HG02981 (cell line): Measurements from ENCODE around the gene YPEL3.
"Not testable (repeated sequence)": the region's sequence is repeated elsewhere in the genome, so short reads cannot be mapped to it uniquely, and the experiment has no call there.

Source experiments
- ATAC-seq: cut with Tn5 transposase; IDR thresholded peaks from one replicate; pipeline ENCODE4 v1.9.1; 2021; ENCODE audit warnings: mild to moderate bottlenecking, moderate library complexity; ENCODE audit not compliant: unreplicated experiment

Gene YPEL3

DNA sequence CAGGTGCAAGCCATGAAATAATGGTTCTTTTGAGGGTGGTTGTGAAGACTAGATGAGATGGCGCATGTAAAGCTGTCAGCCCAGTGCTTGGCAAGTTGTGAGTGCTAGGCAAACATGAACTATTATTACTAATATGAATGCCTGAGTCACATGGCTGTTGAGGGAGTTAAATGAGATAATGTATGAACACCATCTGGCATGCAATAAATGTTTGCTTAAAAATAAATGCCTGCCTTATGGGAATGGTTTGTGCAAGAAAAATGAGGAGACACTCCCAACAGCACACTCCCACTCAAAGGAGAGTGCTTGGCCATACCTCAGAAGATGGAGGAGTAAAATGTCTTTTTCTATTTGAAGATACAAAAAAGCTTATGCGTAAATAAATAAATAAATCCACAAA, 23.4 kb upstream of the YPEL3 start:
- no peak for ATAC-seq

DNA sequence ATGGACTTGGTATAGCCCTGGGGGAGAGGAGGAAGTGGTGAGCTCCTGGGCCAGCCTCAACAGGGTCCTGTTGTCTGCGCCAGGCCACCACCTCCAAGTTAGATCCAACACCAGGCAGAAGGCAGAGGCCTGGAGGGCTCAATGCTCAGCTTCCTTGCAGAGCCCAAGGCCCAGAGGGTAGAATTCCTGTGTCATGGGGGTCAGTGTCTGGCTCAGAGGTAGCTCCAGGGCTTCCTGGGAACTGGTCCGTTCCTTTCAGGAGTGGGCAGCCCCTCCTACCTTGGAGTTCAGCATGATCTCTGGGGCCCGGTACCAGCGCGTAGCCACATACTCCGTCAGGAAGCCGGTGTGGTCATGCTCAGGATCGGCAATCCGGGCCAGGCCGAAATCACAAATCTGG, 21.8 kb upstream of the YPEL3 start:
- no peak for ATAC-seq

DNA sequence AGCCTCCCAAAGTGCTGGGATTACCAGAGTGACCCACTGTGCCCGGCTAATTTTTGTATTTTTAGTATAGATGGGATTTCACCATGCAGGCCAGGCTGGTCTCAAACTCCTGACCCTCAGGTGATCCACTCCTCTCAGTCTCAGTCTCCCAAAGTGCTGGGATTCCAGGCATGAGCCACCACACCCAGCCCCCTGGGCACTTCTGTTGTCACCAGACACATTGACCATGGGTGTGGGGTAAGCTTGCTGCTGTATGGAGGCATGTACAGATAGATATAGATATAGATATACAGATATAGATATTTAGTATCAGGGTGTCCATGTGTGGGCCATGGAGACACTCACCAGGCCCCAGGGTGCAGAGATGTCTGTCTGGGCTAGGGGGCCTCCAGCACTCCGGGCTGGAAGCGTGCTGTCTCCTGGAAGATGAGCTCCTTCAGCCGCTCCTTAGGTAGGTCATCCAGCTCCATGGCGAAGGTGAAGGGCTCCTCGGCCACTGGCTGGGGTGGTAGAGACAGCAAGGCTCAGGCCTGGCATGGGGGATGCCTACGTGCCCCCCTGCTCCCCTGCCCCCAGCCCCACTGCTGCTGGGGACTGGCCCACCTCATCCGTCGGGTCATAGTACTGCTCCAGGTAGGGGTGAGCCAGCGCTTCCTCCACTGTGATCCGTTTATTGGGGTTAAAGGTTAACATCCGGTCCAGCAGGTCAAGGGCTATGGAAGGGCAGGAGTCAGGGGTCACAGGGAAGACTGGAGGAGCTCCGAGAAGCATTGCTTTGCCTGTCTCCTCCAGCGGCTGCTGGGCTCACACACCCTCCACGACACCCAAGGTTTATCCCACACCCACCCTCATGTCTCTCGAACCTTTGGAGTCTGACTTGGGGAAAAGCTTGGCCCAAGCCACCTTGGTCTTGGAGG, 20.5 kb upstream of the YPEL3 start:
- no peak for ATAC-seq

DNA sequence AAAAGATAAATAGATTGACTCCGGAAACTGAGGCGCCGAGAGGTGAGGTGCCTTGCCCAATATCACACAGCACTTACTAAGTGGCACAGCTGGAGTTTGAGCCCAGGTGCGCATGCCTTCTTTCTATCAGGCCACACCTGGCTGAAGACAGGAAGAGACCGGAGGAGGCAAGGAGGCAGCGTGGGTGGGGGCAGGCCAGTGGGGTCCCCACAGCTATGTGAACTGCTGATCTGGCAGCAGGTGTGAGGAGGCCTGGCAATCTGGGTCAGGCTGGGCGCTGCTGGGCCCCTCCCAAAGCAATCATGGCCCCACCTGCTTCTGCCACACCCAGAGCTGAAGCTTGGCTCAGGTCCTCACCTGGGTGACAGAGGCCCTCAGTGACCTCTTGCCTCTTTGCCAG, 19.2 kb upstream of the YPEL3 start:
- ATAC-seq, result no peak

DNA sequence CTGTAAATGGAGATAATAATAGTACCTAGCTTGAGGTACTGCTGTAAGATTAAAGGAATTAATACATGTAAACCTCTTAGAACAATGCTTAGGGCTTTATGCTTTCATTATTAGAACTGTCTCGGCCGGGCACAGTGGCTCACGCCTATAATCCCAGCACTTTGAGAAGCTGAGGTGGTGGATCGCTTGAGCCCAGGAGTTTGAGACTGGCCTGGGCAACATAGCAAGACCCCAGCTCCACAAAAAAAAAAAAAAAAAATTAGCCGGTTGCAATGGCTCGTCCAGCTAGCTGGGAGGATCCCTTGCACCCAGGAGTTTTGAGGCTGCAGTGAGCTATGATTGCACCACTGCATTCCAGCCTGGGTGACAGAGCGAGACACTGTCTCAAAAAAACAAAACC, 18.8 kb upstream of the YPEL3 start:
- ATAC-seq, result not testable (repeated sequence)

DNA sequence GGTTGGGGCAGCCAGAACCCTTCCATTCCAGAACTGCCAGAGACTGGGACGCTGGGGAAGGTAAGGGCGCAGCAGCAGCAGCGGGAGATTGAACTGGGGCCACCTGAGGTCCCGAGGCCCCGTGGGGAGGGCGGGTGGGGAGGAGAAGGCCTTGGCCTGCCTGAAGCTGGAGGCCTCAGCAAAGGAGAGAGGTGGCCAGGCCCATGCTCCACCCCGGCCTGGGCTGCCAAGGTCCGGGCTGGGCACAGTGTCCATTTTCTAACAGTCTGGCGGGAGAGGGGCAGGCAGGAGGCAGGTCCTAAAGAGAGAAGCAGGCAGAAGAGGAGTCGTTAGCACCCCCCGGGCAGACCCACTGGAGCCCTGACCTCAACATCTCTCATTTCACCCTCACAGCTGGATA, 18.4 kb upstream of the YPEL3 start:
- no peak for ATAC-seq

DNA sequence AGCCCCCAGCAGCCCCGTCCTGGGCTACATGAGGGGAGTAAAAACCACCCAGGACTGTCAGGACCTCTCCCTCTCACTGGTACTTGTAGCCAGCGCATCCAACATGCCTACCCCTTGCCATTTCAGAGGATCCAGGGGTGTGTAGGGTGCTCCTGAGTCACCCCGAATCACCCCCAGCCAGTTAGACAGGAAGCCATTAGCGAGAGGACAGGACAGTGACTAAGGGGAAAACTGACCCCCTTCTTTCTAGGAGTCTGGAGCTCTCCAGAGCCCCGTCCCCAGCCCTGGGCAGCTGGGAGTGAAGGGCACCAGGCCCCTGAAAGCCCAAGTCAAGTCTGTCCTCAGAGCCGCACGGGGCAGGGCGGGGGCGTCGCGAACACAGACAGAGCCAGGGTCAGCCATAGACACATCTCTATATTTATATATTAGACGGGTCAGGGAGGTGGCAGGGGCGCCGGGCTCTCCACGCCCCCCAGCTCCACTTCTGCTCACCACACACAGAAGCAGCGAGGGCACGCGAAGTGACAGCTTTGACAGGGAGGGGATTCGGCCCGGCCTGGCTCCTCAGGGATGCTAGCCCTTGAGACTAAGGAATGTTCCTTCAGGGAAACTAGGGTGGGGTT, 17.8 kb upstream of the YPEL3 start:
- ATAC-seq, result no peak

DNA sequence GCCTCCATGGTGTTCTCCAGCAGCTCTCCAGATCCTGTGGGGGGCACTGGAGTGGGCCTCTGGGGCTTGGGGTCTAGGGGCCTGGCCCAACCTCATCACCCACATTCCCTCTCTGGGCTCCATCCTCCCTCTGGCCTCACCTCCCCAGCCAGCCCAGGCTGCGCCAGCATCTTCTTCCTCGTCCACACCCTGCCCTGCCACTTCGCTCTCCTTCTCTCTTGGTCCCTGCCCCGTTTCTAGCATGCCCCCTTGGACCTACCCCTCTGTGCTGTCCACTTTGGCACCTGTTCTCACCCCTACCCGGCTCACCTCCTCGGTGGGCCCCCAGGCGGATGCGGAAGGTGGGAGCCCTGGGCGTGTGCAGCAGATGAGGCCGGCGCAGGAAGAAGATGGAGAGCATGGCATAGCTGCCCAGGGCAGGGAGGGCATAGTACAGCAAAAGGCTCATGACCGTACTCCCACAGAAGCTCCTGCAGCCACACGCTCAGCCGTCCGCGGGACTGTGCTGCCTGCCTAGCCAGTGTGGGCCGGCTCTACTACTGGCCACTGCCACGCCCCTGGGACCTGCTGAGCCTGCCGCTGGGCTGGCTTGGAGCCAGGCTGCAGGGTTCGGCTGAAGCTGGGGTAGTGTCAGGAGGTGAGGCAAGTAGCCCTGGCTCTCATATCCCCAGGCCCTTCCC, 17.2 kb upstream of the YPEL3 start, which contains the start of gene GDPD3:
Gene GDPD3 (minus strand): TSS at position 507 of the 680 bp plus-strand sequence. CDS start 59 bp downstream, at position 448.
- ATAC-seq, result no peak

DNA sequence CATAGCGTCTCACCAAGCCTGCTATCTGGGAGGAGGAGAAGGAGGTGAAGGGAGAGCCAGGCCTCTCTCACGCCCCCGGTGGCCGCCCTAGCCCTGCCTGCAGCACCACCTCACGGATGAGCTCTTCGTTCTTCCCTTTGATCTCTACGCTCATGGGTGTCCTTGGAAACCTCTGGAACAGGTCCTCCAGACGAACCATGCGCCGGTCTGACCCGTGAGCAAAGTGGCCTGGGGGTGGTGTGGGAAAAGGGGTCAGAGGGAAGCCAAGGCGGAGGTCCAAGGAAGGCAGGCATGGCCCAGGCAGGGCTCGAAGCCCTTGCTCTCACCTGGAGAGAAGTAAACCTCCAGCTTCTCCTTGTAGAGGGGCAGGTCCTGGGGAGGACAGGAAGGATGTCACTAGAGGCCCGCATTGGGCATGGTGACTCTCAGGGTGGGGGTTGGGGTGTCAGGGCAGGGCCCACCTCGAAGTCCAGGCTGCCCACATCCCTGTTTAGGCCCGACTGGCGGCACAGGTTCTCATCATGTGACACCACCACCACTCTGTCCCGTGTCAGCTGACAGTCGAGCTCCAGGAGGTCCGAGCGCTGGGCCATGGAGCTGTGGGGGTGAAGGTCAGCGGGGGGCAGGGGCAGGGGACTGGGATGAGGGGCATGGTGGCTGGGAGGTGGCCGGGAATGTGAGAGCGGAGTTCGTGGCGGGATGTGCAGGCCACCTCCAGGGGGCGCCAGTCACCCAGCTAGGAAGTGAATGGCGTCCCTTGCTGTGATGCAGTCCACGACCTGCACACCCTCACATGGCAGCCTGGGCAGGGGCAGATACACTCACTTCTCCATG, 16.4 kb upstream of the YPEL3 start:
- no peak for ATAC-seq

DNA sequence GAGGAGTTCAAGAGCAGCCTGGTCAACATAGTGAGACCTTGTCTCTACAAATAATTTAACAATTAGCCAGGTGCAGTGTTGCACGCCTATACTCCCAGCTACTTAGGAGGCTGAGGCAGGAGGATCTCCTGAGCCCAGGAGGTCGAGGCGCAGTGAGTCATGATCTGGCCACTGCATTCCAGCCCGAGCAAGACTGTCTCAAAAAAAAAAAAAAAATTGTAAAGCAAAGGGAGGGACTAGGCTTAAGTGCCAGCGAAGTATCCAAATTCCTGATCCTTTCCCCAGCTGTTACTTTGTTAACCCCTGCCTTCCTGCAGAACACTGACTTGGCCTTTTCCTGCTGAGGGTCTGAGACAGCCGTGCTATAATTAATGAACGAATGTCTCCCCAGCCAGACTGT, 14.6 kb upstream of the YPEL3 start:
- ATAC-seq, result no peak

DNA sequence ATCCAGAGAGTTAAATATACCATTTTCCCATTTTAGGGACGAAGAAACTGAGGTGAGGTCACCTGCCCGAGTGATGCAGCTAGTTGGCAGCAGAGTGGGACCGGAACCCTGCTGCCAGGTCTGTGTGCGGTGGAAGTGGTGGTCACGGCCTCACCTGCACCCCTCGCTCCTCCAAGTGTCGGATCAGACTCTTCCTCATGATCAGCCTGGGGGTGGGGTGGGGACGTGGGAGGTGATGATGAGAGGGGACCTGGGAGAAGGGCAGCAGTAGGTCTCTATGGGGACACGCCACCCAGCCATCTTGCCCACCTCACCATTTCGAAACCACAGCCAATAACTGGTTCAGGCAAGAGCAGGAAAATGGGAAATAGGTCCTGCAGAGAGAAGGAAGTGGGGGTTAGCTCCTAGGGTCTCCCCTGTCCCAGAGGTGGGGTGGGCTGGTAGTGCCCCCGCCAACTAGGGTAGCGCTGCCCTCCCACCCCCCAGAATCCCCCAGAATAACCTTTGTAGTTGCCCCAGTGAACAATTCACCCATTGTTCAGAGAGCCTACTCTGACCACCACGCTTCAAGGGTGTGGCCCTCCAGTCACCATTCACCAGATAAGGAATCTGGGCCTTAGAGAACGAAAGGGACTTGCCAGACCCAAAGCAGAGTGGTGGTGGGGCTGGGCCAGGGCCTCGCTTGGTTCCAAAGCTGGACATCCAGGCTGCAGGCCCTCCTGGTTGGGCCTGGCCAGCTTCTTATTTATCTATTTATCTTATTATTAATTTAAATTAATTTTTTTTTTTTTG, 12.2 kb upstream of the YPEL3 start:
- no peak for ATAC-seq

DNA sequence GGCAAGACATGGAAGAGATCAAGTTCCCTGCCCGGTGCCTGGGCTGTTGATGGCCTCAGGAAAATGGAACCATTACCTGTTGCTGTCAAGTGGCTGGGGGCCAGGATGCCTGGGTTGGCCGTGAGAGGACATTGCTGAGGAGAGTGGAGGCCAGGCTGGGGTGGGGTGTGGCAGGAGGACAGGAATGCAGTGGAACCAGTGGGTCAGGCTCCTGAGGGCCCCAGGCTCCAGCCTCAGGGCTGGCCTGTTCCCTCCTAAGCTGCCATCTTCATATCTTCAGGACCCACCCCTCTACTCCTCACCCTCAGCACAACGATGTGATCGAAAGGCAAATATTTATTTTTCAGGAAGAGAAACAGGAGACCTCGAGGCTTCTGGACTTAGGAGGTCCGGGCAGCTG, 8.5 kb upstream of the YPEL3 start:
- no peak for ATAC-seq

DNA sequence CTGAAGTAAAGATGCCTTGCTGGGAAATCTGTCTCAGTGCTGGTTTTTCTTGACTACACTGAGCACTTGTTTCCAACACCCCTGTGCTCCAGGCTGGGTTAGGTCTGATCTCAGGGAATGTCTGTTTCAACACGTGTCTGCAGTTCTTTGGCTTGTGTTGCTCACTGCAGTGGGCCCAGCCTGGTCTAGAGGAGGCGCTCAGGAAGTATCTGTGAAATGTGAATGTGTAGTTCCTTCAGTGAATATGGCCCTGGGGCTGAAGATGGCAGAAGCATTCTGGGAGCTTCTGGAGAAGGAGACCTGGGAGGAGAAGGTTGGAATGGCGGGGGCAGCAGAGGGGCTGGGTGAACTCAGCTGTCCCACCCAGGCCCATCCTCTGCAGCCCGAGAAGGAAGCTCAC, 8.1 kb upstream of the YPEL3 start:
- ATAC-seq, result no peak

DNA sequence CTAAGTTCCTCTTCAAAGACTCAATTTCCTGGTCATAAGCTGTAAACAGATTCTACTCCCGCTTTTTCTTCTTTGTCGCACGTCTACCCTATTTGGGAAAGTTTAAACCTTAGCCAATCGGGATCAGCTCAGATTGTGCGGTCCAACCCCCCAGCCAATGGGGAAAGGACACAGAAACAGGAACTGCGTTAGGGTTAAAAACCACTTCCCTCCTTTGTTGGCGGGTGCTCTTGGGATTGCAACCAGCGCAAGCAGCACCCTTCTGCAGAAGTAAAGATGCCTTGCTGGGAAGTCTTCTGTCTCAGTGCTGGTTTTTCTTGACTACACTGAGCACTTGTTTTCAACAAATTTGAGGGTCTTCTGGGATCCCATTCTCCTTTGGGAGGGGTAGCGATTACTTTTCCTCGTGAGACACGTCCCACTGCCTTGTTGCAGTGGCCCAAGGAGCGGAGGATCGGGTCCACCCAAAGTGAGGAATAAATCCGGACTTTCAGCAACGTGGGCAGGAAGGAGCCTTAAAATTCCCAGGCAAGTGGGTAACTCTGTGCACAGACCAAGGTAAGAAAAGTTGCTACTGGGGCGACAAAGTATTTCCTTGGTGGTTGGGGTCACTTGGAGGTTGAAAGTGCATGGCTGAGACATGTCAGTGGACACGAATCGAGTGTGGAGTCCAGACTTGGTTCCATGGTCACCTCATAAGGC, 1.0 kb upstream of the YPEL3 start:
- ATAC-seq, result no peak

DNA sequence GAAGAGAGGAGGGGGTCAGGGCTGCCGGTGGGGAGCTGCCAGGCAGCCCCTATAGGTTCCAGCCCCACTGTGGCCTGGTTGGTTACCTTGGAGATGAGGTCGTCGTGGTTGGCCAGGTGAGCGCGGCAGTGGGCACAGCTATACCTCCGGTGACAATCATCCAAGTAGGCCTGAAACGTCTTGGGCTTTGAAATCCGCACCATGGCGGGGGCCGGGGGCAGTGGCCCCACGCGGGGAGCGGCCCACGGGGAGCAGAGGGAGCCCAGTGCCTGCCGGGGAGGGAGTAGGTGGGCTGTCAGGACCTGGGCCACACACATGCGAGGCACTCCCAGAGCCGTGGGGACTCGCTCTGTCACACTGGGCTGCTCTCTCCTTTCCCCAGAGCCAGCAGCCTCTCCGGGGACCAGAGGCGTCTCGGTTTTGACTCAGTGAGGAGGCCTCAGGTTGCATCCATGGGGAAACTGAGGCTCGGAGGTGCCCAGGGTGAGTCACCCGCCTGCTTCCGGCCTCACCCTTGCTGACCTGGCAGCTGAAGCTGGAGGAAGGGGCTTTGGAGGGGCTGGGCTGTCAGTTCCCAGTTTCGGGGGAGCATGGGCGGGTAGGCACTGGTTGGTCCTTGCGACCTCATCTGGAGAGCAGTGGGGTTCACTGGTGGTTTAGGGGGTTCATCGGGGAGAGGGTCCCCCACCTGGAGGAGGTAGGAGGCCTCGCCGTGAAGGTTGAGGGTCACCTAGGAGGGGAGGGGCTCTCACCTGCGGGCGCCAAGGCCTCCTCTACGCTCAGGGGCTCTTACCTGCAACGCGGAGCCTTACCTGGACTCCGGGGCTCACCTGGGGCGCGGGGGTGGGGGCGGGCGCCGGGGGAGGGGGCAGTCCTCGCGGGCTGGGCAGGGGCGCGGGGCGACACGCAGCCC, 591 bp downstream of the YPEL3 start:
- no peak for ATAC-seq

DNA sequence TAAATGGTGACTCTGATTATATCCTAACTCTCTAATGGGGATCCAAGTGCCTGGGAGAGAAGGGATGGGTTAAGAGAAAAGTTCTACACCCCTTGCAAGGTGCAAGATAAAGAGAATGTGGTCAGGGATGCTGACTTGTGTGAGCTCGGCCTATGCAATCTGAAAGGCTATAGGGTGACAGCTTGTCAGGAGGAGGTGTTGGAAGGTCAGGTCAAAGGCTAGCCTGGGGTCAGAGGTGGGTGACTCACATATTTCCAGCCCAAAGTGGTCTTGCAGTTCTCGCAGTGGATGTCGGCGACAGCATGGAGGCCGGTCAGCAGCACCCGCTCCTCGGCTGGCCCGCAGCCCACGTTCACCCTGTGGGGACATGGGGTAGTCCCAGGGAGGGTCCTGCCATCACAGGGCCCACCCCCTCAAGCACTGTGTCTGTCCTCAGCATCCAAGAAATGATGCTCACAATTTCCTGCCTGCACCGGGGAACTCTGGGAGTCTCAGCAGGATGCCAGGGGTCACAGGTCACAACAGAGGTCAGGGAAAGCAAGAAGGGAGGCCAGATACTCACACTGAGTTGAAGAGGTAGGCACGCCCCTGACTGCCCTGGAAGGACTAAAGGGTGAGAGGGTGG, 1.4 kb downstream of the YPEL3 start:
- ATAC-seq, result no peak

DNA sequence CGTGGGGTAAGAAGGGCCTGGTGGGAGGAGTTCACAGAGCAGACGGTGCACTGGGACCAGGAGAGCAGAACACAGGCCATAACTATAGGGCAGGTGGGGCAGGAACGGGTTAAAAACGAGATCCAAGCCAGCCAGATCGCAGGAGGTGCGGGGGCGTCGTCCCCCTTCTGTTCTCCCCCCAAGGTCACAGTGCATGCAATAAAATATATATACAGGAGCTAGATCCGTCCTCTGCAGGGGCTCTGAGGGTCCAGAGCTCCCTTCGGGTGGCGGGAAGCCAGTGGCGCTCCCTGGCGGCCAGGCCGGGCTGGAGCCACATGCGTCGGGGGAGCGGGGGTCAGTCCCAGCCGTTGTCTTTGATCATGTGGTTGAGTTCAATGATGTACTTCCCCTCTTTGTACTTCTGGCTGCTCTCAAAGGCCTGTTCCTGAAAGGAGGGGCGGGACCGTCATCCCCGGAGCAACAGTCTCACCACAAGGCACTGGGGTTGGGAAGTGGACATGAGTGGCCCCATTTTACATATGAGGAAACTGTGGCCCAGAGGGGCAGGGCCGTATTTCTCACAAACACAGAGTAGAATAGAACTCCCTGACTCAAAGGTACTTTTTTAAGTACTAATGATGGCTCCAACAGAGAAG, 3.5 kb downstream of the YPEL3 start:
- ATAC-seq, result peak; percentile 38
